Measurements from ENCODE around the gene PC.

PC gene

DNA sequence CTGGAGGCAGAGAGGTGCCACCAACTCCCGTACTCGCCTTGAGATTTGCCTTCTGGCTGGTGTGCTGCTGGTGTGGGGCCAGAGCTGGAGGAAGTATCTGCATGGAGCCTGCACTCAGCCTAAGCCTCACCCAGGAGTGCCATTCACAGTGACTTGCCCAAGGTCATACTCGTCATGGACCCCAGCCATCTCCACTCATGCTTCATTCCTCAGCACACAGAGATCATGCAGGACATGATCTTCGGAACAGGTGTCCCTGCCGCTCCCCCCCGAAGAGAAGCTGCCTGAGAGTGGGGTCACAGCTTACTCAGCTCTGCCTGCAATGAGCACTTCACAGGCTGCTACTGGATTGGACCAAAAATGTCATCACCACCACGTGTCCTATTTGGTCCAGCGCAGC lies 49.0 kb downstream of the PC start:
- DNase-seq (ENCODE audit: low read depth), result no peak

DNA sequence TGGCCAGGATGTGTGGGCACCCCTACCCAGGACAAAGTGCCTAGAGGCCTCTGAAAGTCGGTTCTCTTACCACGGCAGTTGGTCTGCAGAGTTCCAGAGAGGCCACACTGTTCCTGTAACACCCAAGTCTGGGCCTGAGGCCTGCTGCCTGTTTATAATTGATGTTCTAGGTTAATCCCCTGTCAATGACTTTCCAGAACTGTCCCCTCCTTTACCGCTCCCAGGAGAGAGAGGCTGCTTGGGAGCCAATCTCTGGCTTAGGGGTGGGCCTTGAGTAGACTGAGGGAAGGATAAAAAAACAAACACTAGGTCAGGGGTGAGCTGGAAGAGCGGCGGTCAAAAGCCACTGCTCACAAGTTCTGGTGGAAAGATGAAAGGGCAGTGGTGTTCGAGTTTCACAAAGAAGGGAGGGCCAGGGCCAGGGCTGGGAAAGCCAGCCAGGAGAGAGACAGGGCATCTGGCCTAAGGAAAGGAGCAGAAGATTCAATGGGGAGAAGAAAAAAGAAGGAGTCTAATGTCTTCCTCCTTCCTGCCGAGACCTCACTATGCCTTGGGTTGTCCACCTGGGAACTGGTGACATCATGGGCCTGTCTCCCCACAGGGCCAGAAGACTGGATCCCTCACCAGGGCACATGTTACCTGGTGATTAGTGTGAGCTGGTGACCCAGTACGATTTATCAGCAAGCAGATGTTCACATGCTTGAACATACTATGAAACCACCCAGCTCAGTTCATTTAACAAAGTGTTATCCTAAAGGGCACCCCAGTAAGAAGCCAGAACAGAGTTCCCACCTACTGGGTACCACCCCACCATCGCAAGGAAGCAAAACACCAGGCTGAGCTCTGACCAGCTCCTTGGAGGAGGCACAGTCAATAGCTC lies 50.2 kb downstream of the PC start:
- no peak for DNase-seq (ENCODE audit: low read depth)

DNA sequence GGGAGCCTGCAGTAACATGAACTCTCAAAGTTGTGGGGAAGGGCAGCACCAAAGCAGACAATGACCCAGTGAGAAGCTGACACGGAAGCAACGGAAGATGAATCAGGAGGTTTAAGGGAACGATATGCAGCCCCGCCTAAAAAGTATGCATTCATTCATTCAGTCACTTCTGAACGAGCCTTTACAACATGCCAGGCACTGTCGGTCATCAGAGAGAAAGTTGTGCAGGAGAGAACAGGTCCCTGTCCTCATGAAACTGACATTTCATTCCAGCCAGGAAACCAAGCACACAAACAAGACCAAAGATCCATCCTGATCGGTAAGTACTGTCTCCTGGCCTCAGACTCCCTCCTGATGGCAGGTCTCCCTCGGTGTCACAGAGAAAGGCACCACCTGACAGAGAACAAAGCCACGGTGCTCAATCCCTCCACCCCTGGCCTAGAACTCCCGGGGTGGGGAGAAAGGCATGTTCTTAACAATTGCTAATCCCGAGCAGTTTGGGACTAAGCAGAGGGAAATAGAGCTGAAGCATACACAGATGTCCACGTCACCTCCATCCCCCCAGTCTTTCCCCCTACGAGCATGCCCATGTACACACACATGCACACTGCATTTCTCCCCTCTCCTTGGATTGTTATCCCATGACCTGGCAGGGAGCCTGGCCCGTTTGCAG lies 52.0 kb downstream of the PC start:
- DNase-seq (ENCODE audit: low read depth), result no peak

DNA sequence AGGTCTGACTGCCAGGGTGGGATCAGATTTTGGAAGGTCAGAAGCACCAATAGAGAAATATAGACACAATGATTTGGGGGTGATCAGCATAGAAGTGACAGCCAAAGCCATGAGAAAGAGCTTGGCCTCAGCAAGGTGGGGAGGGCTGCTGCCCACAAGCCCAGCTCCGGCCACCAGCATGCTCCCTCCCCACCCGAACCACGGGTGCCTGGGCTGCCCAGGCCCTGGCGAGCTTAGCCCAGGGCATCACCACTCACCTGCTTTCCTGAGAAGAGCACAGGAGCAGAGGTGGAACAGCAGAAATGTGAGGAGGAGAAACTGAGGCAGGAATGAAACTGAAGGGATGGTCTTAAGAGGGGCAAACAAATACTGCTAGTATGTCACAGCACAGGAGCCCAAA lies 52.6 kb downstream of the PC start:
- no peak for DNase-seq (ENCODE audit: low read depth)

- DNase-seq (ENCODE audit: low read depth), result no peak
Observed at GRCh38 chr11:66904981-66905521, 53.1 kb downstream of the PC start.

GRCh38 chr11:66904561-66904960 lies 53.6 kb downstream of the PC start:
- DNase-seq (ENCODE audit: low read depth), result no peak

DNA sequence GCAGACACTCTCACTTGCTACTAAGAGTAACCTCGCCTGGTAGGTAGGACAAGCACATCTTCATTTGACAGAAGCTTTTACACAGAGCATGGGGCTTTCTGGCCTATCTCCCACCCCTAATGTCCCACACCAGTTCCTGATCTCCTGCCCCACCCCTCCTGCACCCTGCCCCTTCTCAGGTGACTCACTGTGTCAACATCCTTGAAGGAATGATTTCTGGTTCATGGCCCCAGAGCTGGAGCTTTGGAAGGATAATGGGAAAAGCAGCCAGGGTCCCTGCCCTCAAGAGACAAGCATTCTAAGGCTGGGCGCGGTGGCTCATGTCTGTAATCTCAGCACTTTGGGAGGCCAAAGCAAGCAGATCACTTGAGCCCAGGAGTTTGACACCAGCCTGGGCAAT lies 54.1 kb downstream of the PC start:
- peak; percentile 37 for DNase-seq (ENCODE audit: low read depth)

DNA sequence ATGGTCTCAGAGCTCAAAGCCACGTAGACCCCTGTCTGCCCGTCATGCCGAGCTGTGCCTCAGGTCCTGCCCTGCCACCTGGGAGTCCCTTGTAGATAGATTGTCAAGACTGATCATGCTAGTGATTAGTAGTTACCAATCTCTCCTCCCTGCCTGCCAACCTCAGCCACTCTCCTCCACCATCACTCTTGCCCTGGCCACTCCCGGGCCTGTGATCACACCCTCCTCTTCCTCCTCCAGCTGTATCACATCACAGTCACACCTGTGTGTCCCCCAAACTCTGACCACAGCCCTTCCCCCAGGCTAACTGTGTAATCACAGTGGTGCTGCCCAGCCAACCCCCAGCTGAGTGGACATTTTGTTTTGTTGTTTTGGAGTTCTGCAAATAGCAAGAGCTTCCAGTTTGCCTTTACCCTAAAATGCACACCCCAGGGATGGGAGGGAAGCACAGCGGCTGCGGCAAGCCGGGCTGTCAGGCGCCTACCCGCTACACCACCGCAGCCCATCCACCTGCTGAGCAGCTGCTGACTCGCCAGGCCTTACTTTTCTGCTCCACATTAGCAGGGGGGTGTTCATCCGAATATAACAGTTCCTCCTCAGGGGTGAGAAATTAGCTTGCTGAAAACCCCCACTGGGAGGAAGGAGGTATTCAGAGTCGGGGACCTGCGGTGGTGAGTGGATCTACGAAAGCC lies 55.6 kb downstream of the PC start:
- no peak for DNase-seq (ENCODE audit: low read depth)

DNA sequence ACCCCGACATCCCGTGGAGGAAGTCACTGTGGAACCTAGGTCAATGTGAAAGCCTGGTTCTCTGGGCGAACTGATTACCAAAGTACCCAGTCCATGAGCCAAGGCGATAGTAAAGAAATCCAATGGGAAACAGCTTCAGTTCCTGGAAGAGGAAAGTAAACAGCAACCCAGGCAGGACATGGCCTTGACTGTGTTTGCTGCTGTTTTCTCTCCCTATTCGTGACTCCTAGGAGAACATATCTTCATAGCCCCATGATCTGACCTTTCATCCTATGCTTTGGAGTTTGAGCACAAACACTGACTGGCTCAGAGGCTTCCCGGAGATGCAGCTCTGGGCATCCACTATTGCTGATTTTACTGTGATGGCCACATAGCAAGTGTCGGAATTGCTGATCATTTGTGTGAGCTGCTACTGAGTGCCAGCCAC lies 56.2 kb downstream of the PC start:
- no peak for DNase-seq (ENCODE audit: low read depth)

DNA sequence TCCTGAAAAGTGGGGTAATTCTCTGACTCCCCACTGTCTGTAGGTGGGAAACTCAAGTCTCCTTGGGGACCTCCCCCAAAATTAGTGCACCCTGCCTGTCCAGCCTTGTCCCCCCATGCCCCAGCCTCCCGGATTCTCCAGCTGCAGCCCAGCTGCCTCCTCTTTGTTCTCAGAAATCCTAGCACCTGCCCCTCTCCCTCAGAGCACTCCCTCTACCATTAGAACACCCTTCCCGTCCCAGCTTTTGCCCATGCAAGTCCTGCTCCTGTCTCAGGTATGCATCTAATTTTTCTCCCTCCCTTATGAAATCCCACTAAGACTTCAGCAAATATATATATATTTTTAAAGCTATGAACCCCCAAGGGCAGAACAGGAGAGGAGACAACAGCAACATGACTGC lies 64.0 kb downstream of the PC start:
- DNase-seq (ENCODE audit: low read depth), result no peak

DNA sequence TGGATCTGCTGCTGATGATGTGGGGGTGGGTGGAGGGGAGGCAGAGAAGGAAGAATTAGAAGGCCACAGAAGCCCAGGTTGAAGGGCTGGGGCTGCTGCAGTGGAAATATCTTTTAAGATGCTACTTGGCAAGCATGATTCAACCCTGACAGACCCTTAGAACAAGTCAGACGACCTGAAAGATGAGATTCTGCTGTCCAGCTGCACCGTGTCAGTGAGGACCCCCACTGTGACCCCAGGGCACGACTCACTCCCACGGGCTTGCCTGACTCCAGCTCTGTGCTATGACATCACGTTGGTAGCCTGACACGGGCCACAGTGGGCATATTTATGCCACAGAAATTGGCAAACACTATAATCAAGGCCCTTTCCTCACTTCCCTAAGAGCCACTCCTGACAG lies 65.3 kb downstream of the PC start:
- peak; percentile 29 for DNase-seq (ENCODE audit: low read depth)

- DNase-seq (ENCODE audit: low read depth), result peak; percentile 98
Observed at GRCh38 chr11:66891851-66892660, 66.1 kb downstream of the PC start.

- no peak for DNase-seq (ENCODE audit: low read depth)
Observed at GRCh38 chr11:66889960-66890359, 68.2 kb downstream of the PC start.

- DNase-seq (ENCODE audit: low read depth), result no peak
Observed at GRCh38 chr11:66888282-66888681, 69.9 kb downstream of the PC start.

DNA sequence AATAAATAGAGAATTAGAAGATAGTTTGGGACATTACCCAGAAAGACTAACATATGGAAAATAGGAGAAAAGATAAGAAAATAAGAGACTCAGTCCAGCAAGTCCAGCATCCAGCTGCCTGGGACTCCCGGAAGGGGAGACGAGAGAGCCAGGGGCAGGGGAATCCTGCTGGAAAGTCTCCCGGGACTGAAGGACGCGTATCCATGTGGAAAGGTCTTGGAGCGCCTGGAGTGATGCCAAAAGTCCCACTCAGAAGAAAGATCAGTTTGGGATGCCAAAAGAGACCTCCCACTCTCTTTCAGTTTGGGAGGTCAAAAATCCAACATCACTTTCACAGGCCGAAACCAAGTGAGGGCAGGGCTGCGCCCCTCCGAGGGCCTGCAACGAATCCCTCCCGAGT lies 70.7 kb downstream of the PC start:
- no peak for DNase-seq (ENCODE audit: low read depth)

GRCh38 chr11:66886671-66887221 lies 71.4 kb downstream of the PC start:
- peak; percentile 59 for DNase-seq (ENCODE audit: low read depth)

- DNase-seq (ENCODE audit: low read depth), result no peak
Observed at GRCh38 chr11:66885950-66886440, 72.2 kb downstream of the PC start.

DNA sequence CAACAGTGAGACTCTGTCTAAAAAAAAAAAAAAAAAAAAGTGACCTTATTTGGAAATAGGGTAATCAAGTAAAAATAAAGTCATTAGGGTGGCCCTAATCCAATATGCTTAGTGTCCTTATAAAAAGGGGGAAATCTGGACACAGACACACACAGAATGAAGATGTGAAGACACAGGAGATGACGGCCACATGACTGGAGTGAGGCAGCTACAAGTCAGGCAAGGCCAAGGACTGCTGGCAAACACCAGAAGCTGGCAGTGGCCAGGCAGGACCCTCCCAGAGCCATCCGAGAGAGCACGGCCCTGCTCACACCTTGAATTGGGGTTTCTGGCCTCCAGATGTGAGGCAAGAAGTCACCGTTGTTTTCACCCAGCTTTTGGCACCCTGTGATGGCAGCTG lies 72.7 kb downstream of the PC start:
- DNase-seq (ENCODE audit: low read depth), result no peak

- DNase-seq (ENCODE audit: low read depth), result no peak
Observed at GRCh38 chr11:66884443-66884842, 73.7 kb downstream of the PC start.

- peak; percentile 81 for DNase-seq (ENCODE audit: low read depth)
Observed at GRCh38 chr11:66883016-66883965, 74.9 kb downstream of the PC start.

Measured in ELR (cell line).